ENCODE measurements around the gene KRT37.

Gene KRT37

GRCh38 chr17:41392278-41392677 lies 32.1 kb downstream of the KRT37 start:
- Histone ChIP-seq H3K27me3 (ENCODE audit: insufficient read depth, low read depth, severe bottlenecking) (peaks cover 98% of the 10 kb centered on the region), H3K9me3 (ENCODE audit: severe bottlenecking) (peaks cover 5% of the 10 kb centered on the region), H3K36me3 (no peaks in the 10 kb centered on the region), H3K27ac (no peak overlapping the region), H3K4me3 (ENCODE audit: low read depth, low read length) (no peak overlapping the region)
- no peak for DNase-seq
- no peak for TF ChIP-seq CTCF (IDR thresholded peaks at IDR 0.05; ENCODE audit: low read depth, low read length)

- H3K36me3 ChIP-seq, result no peaks in the 10 kb centered on the region
- TF ChIP-seq CTCF (IDR thresholded peaks at IDR 0.05; ENCODE audit: low read depth, low read length), result no peak
These were observed 32.9 kb downstream of the KRT37 start for GRCh38 chr17:41391535-41391934.

GRCh38 chr17:41390411-41390938 lies 33.9 kb downstream of the KRT37 start:
- DNase-seq, result no peak
- H3K9me3 ChIP-seq (ENCODE audit: severe bottlenecking), result peaks cover 18% of the 10 kb centered on the region
- peaks cover 95% of the 10 kb centered on the region for H3K27me3 ChIP-seq (ENCODE audit: insufficient read depth, low read depth, severe bottlenecking)
- no peak overlapping the region for H3K27ac ChIP-seq
- no peaks in the 10 kb centered on the region for H3K36me3 ChIP-seq
- H3K4me3 ChIP-seq (ENCODE audit: low read depth, low read length), result no peak overlapping the region
- TF ChIP-seq CTCF (IDR thresholded peaks at IDR 0.05; ENCODE audit: low read depth, low read length), result no peak

More at GRCh38 chr17:41391535-41391934, 32.9 kb downstream of the KRT37 start:
- no peak for DNase-seq
- H3K9me3 ChIP-seq (ENCODE audit: severe bottlenecking), result peaks cover 12% of the 10 kb centered on the region
- peaks cover 98% of the 10 kb centered on the region for H3K27me3 ChIP-seq (ENCODE audit: insufficient read depth, low read depth, severe bottlenecking)
- H3K4me3 ChIP-seq (ENCODE audit: low read depth, low read length), result no peak overlapping the region
- H3K27ac ChIP-seq, result no peak overlapping the region

- no peak overlapping the region for H3K27ac ChIP-seq
- H3K27me3 ChIP-seq (ENCODE audit: insufficient read depth, low read depth, severe bottlenecking), result peaks cover 94% of the 10 kb centered on the region
- H3K9me3 ChIP-seq (ENCODE audit: severe bottlenecking), result peaks cover 16% of the 10 kb centered on the region
- no peak for TF ChIP-seq CTCF (IDR thresholded peaks at IDR 0.05; ENCODE audit: low read depth, low read length)
- no peaks in the 10 kb centered on the region for H3K36me3 ChIP-seq
- H3K4me3 ChIP-seq (ENCODE audit: low read depth, low read length), result no peak overlapping the region
- DNase-seq, result no peak
These were observed 36.7 kb downstream of the KRT37 start for GRCh38 chr17:41387670-41388069.

DNA sequence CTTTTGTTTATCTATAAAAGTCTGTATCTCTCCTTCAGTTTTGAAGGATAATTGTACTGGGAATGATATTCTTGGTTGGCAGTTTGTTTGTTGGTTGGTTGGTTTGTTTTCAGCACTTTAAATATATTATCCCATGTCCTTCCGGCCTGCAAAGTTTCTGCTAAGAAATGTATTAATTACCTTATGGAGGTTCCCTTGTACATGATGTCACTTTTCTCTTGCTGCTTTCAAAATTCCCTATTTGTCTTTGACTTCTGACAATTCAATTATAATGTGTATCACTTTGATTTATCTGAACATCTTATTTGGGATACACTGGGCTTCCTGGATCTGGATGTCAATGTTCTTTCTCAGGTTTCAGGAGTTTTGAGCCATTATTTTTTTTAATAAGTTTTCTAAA lies 38.2 kb downstream of the KRT37 start:
- H3K27ac ChIP-seq, result no peak overlapping the region
- peaks cover 16% of the 10 kb centered on the region for H3K9me3 ChIP-seq (ENCODE audit: severe bottlenecking)
- no peak for TF ChIP-seq CTCF (IDR thresholded peaks at IDR 0.05; ENCODE audit: low read depth, low read length)
- DNase-seq, result no peak
- no peak overlapping the region for H3K4me3 ChIP-seq (ENCODE audit: low read depth, low read length)
- no peaks in the 10 kb centered on the region for H3K36me3 ChIP-seq
- peaks cover 95% of the 10 kb centered on the region for H3K27me3 ChIP-seq (ENCODE audit: insufficient read depth, low read depth, severe bottlenecking)

- H3K27ac ChIP-seq, result no peak overlapping the region
- DNase-seq, result no peak
- TF ChIP-seq CTCF (IDR thresholded peaks at IDR 0.05; ENCODE audit: low read depth, low read length), result no peak
- H3K27me3 ChIP-seq (ENCODE audit: insufficient read depth, low read depth, severe bottlenecking), result peaks cover 91% of the 10 kb centered on the region
- no peak overlapping the region for H3K4me3 ChIP-seq (ENCODE audit: low read depth, low read length)
- H3K9me3 ChIP-seq (ENCODE audit: severe bottlenecking), result peaks cover 16% of the 10 kb centered on the region
- no peaks in the 10 kb centered on the region for H3K36me3 ChIP-seq
These were observed 40.7 kb downstream of the KRT37 start for GRCh38 chr17:41383690-41384089.
